HG02763 (cell line): Measurements from ENCODE around the gene ODC1.
"Not testable (repeated sequence)": the region's sequence is repeated elsewhere in the genome, so short reads cannot be mapped to it uniquely, and the experiment has no call there.

ENCODE experiments used
- ATAC-seq: cut with Tn5 transposase; IDR thresholded peaks from one replicate; pipeline ENCODE4 v1.9.1; 2021; ENCODE audit warnings: mild to moderate bottlenecking, moderate library complexity; ENCODE audit not compliant: unreplicated experiment

ODC1 gene

DNA sequence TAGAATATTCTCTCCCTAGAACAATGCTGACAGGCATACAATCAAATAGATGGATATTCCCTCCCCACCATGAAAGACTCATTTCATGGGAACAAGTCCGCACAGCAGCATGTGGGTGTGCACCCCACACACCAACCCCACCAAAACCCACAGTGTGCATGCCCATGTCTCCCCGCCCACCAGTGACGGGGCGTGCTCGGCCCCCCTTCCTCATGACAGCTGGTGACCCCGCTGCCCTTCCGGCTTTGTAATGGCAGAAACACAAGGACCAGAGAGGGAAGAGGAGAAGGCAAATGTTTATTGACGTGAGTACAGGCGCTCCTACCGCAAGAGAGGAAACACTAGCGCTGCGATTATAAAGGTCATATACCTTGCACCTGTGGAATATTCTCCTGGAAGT lies 30.8 kb upstream of the ODC1 start:
- ATAC-seq, result no peak

DNA sequence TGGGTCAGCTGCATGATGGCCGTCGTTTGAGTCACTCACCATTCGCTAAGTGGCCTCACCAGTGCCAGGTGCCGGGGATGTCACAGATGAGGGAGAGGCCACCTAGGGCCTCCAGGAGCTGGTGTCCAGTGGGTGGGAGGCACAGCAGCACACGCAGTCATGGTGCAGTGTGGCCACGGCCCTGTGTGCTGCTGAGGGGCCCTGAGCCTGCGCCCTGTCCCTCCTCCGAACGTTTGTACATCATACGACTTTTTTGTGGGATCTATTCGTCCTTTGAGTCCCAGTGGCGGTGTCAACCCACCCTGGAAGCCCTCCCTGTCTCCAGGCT lies 30.1 kb upstream of the ODC1 start:
- ATAC-seq, result no peak

GRCh38 chr2:10477443-10478297 lies 29.5 kb upstream of the ODC1 start:
- no peak for ATAC-seq

DNA sequence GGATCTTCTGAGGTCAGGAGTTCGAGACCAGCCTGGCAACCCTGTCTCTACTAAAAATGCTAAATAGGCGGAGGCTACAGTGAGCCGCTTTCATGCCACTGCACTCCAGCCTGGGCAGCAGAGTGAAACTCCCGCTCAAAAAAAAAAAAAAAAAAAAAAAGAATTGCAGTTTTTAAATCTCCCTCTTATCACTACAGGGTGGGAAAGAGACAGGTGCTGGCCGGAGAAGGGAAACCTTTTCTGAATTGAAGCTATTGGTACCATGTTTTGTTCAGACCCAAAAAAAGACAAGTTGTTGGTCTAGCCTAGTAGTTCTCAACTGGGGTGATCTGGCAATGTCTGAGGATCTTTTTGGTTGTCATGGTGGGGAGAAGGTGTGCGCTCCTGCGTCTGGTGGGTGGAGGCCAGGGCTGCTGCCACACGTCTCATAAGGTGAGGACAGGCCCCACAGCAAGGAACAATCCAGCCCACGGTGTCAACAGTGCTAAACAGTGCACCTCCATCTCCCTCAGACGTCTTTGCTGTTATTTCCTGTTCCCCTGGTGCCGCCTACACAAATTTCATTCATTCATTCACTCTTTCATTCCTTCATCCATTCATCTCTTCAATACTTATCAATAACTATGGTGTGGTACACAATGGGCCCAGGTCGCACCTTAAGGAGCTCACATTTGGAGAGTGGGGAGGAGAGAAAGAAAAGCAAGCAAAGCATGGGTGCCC lies 28.8 kb upstream of the ODC1 start:
- ATAC-seq, result no peak

- no peak for ATAC-seq
Observed at GRCh38 chr2:10475811-10476660, 27.9 kb upstream of the ODC1 start.

- no peak for ATAC-seq
Observed at GRCh38 chr2:10475221-10475722, 27.1 kb upstream of the ODC1 start.

GRCh38 chr2:10473121-10473756 lies 25.1 kb upstream of the ODC1 start:
- ATAC-seq, result no peak

- ATAC-seq, result no peak
Observed at GRCh38 chr2:10471955-10472354, 23.8 kb upstream of the ODC1 start.

DNA sequence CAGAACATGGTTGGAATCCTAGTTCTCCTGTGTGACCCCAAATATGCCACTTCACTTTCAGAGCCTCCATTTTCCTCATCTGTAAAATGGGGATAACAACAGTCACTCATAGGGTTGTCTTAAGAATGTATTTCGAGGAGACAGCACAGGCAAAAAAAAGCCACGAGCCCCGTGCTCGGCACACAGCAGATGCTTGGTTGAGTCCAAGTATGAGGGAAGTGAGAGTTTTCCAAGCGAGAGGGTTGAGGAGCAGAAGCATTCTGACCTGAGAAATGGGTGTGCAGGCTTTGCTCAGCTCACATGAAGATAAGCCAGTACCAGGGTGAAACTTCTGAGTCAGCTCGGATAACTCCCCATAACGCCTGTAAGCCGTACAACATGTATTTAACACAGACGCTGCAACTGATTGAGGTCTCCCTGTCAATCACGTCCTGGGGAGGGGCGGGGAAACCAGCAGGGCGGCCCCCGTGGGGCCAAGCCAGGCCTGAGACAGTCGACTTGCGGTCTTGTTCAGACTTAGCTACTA lies 23.0 kb upstream of the ODC1 start:
- ATAC-seq, result no peak

- ATAC-seq, result no peak
Observed at GRCh38 chr2:10469955-10470608, 22.0 kb upstream of the ODC1 start.

DNA sequence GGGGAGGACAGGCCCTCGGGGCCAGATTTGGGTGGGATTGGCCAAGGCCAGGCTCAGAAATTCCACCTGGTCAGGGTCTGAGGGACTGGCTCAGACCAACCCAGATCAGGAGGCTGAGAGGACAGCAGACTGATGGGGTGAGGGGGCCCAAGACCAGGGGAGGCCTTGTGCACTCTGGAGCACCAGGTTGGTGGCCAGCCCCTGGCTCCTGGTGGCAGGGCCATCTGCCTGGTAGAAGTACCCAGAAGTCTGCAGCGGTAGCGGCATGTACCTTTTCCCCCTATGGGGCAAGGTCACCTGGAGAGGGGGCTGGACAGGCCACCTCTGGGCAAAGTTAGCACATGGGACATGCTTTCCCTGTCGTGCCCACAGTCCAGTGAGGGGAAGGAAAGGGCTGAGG lies 21.2 kb upstream of the ODC1 start:
- no peak for ATAC-seq

GRCh38 chr2:10467401-10467800 lies 19.3 kb upstream of the ODC1 start:
- no peak for ATAC-seq

DNA sequence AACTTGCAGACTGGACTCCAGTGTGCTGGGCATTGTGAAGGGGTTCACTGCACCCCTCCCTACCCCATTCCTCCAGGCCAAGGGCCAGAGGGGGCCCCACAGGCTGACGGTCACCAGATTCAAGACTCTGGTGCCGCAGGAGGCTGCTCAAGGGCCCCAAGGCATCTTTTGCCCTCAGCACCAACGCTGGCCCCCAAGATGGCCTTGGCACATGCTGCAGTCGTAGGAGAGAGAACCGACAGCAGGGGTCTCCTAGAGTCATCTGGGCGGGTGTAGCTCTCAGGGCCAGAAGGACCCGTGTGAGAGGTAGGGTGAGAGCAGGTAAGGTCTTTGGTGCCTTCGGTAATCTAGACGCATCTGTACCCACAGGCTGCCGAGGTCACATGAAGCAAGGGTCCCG lies 18.7 kb upstream of the ODC1 start:
- no peak for ATAC-seq

GRCh38 chr2:10465910-10466309 lies 17.8 kb upstream of the ODC1 start:
- ATAC-seq, result no peak

- ATAC-seq, result no peak
Observed at GRCh38 chr2:10462178-10463083, 14.3 kb upstream of the ODC1 start.

- ATAC-seq, result no peak
Observed at GRCh38 chr2:10460366-10460796, 12.3 kb upstream of the ODC1 start.

- no peak for ATAC-seq
Observed at GRCh38 chr2:10457846-10458598, 9.9 kb upstream of the ODC1 start.

- ATAC-seq, result not testable (repeated sequence)
Observed at GRCh38 chr2:10457195-10457594, 9.1 kb upstream of the ODC1 start.
